Heart left ventricle (tissue), 16 donors: ENCODE measurements around the gene SLC38A10. TPM values are rescaled to one million over a fixed set of nuclear protein-coding genes. Genes with fewer than 3 reads are reported as not detected.
A peak's percentile ranks its signal among the peaks of the same experiment; 100 is the strongest.

ENCODE experiments used
- ATAC-seq, 4 donors: fragments of 200-7000 bp; cut with Tn5 transposase; one replicate each; pipeline ENCODE4 v1.9.1; 2020 to 2022; ENCODE audit warnings: moderate library complexity in 4 of 4, mild to moderate bottlenecking in 3 of 4, moderate number of reproducible peaks in 1 of 4
- DNase-seq, 5 donors: peaks; one replicate each; pipeline ENCODE4 v3.0.0-alpha.2; 2020
- H3K27ac ChIP-seq, 12 donors: fragments of 200-600 bp; sonication (generic) in 4 of 12; one replicate each; pipeline versions ENCODE4 v1.5.0 to v1.8.0; 2016 to 2022; ENCODE audit warnings: mild to moderate bottlenecking in 2 of 12
- H3K27me3 ChIP-seq, 9 donors: fragments of 200-600 bp; sonication (generic) in 2 of 9; one replicate each; pipeline versions ENCODE4 v1.5.1 to v1.8.0; 2016 to 2022; ENCODE audit warnings: mild to moderate bottlenecking in 3 of 9
- H3K36me3 ChIP-seq, 9 donors: fragments of 200-600 bp; sonication (generic) in 2 of 9; one replicate each; pipeline versions ENCODE4 v1.5.0 to v1.8.0; 2018 to 2022; ENCODE audit warnings: mild to moderate bottlenecking in 2 of 9
- H3K4me1 ChIP-seq, 12 donors: fragments of 200-600 bp; sonication (generic) in 4 of 12; one replicate each; pipeline versions ENCODE4 v1.5.0 to v1.8.0; 2016 to 2022; ENCODE audit warnings: mild to moderate bottlenecking in 3 of 12
- H3K4me3 ChIP-seq, 12 donors: fragments of 200-600 bp; sonication (generic) in 4 of 12; one replicate each; pipeline versions ENCODE4 v1.5.0 to v1.8.0; 2017 to 2022; ENCODE audit warnings: mild to moderate bottlenecking in 9 of 12, moderate library complexity in 4 of 12
- H3K9me3 ChIP-seq, 12 donors: fragments of 200-600 bp; sonication (generic) in 4 of 12; one replicate each; pipeline versions ENCODE4 v1.5.0 to v1.8.0; 2016 to 2022; ENCODE audit warnings: mild to moderate bottlenecking in 1 of 12
- POLR2A ChIP-seq, 2 donors: fragments of 450-650 bp; IDR thresholded peaks; one replicate each; pipeline ENCODE4 v1.6.1; 2017; ENCODE audit warnings: antibody characterized with exemption in 2 of 2, mild to moderate bottlenecking in 2 of 2, moderate library complexity in 2 of 2
- WGBS, 4 donors: extraction: QIAGEN DNeasy Blood & Tissue Kit in 2 of 4; methylation state at CpG; one replicate each; pipeline versions ENCODE4 v1.1.5 to v1.1.7; 2013 to 2018; 5-methylcytosine and 5-hydroxymethylcytosine counted together
- intact Hi-C, 10 donors: fragments of 100-400 bp; cut with DNase I; formaldehyde crosslinking; loops; one replicate each; pipeline versions ENCODE4 v1.11.1 to v1.14.2; 2022
- polyA plus RNA-seq, 2 donors: library from polyadenylated mRNA; stranded (reverse); fragments of 200-250 nt; gene quantifications; one replicate each; pipeline ENCODE4 v1.2.3, GENCODE V29; 2013
- total RNA-seq, 9 donors: library from RNA; depleted of rRNA in 2 of 9; stranded (reverse); fragments of >200 nt in 2 of 9; fragmentation: NEBNext Ultra II Directional in 3 of 9; extraction: Animal tissue kit (Norgen Biotek cat#: 25700) in 3 of 9; gene quantifications; one replicate each; pipeline versions ENCODE4 v1.1.0 to v1.2.4, GENCODE V29; 2016 to 2023
- TF ChIP-seq, protein P1 (sequence below), 12 donors: fragments of 200-600 bp; sonication (generic) in 4 of 12; IDR thresholded peaks; one replicate each; pipeline versions ENCODE4 v1.5.0 to v1.8.0; 2018 to 2022; ENCODE audit warnings: antibody characterized with exemption in 12 of 12, mild to moderate bottlenecking in 5 of 12
- donor health status: ischemic (EF 13 %, LVEDD 7.1; RV severe dilation, severe dysfunction).
- donor health status: healthy with polysubstance abuse.
- donor health status: DM: no; HTN: yes; CAD: no.
- donor health status: DM: no; HTN: no; CAD: no.
- donor health status: ischemic (EF 25% LVEDD 6.9; RV normal size, moderate dysfunction).
- donor health status: ischemic (EF 25% LVEDD 5.7; RV mildly dilated, moderate dysfunction).
- donor health status: healthy.
- donor health status: DM: yes; HTN: yes; CAD: no.
- donor health status: ischemic (EF 35%, LVEDD 5.7; RV mildly dilated, moderate dysfunction).
- donor health status: nonischemic (EF 11% LVEDD 7.7; RV severe dilation, severe dysfunction).
- donor health status: DM: yes; HTN: yes; CAD: no.
- donor health status: PGD.
- donor health status: ischemic (EF 29% LVEDD 5.4; RV normal size, mild dysfunction).
- donor health status: nonischemic (EF 23%, LVEDD 6.1; RV moderate dilation, normal function).

Gene SLC38A10
- total and polyA plus RNA-seq, 11 donors, result 27.4 to 67.7 (median 46.7) TPM

DNA sequence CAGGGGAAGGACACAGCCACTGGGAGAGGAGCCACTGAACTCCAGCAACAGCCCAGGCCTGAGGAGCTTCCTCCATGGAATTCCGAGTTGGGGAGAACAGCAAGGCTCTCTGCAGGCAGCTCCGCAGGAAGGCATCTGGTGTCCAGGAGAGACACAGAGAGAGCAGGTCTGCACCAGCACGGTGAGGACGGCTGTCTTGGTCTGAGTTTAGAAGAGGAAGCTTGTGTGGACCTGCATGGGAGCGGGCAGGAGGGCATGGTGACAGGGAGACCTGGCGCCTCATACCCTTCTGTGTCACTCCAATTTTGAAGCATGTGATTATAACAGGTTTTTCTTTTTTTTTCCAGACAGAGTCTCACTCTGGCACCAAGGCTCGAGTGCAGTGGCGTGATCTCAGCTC lies 6.4 kb downstream of the SLC38A10 start:
- WGBS, 4 donors, result 89 to 93% (median 92%) methylated on average over 8 of the region's 8 CpGs

DNA sequence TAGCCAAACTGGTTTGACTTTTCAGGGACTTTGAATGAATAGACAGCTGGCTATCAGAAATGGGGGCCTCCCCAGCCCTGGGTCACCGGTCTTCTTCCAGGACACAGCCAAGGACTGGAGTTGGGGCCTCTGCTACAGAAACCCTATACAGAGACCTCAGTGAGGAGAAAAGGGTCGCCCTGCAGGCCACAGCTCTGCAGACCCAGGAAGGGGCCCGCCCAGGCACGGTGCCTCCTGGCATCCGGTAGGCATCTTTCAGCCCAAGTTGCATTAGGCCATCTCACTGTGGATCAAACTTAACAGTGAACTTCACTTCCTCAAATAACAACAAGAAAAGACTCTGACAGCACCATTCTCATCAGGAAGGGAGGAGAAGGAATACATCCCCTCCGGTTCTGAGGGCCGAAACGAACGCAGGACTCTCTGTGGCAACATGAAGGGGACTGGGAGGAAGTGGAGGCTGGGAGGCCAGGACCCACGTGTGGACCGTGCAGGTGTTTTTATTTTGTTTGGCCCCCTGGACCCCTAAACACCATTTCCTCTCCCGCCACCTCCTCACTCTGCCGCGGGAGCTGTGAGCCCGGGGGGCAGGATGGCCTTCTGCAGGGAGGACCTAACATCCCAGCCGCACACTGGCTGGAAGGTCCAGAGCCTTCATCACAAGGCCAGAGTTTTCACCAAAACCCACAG lies 7.2 kb downstream of the SLC38A10 start:
- DNase-seq (peak in 1 of 5 donors; percentile 40), ATAC-seq (no peak)
- Histone ChIP-seq H3K9me3 (no peaks in the 10 kb centered on the region), H3K4me1 (peaks cover 4 to 80% (median 40%) of the 10 kb centered on the region in 12 donors), H3K36me3 (peaks cover 0 to 40% (median 13%) of the 10 kb centered on the region in 9 donors), H3K27me3 (no peaks in the 10 kb centered on the region), H3K27ac (peak overlapping the region in 5 of 12 donors; percentile 9 to 94 (median 36)), H3K4me3 (no peak overlapping the region)
- intact Hi-C loops, result no loop called here
- no peak for TF ChIP-seq POLR2A (IDR thresholded peaks at IDR 0.05)
- TF ChIP-seq, protein P1, sequence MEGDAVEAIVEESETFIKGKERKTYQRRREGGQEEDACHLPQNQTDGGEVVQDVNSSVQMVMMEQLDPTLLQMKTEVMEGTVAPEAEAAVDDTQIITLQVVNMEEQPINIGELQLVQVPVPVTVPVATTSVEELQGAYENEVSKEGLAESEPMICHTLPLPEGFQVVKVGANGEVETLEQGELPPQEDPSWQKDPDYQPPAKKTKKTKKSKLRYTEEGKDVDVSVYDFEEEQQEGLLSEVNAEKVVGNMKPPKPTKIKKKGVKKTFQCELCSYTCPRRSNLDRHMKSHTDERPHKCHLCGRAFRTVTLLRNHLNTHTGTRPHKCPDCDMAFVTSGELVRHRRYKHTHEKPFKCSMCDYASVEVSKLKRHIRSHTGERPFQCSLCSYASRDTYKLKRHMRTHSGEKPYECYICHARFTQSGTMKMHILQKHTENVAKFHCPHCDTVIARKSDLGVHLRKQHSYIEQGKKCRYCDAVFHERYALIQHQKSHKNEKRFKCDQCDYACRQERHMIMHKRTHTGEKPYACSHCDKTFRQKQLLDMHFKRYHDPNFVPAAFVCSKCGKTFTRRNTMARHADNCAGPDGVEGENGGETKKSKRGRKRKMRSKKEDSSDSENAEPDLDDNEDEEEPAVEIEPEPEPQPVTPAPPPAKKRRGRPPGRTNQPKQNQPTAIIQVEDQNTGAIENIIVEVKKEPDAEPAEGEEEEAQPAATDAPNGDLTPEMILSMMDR (IDR thresholded peaks at IDR 0.05), result no peak
- WGBS, 4 donors, result 72 to 78% (median 75%) methylated on average over 15 to 16 of the region's 16 CpGs

More for the DNA sequence above, 6.4 kb downstream of the SLC38A10 start:
- H3K36me3 ChIP-seq, result peaks cover 0 to 32% (median 13%) of the 10 kb centered on the region in 9 donors
- no peak overlapping the region for H3K4me3 ChIP-seq
- peaks cover 4 to 88% (median 46%) of the 10 kb centered on the region in 12 donors for H3K4me1 ChIP-seq
- ATAC-seq (no peak), DNase-seq (peak in 1 of 5 donors; percentile 40)
- H3K27ac ChIP-seq, result peak overlapping the region in 1 of 12 donors; percentile 94
- intact Hi-C loops, result no loop called here
- no peaks in the 10 kb centered on the region for H3K27me3 ChIP-seq
- H3K9me3 ChIP-seq, result no peaks in the 10 kb centered on the region
- TF ChIP-seq, protein P1 (IDR thresholded peaks at IDR 0.05), result no peak
- no peak for TF ChIP-seq POLR2A (IDR thresholded peaks at IDR 0.05)

DNA sequence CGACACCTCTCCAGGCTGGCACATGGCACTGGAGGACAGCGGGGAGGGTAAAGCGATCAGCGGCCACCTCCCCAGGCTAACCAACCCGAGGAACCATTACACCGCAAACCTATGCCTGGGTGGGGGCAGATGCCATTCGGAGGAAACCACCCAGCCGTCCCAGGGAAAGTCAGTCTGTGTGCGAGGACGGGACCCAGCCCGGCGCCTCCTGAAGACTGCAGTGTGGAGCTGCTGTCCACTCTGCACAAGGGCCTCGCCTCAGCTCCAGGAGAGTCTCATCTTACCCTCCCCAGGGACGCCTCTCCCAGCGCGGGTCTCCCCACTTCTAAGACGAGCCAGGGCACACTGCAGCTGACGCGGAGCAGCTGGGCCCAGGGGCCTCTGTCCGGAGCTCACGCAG lies 8.0 kb downstream of the SLC38A10 start:
- DNase-seq (peak in 1 of 5 donors; percentile 45), ATAC-seq (no peak)
- Histone ChIP-seq H3K9me3 (no peaks in the 10 kb centered on the region), H3K4me3 (no peak overlapping the region), H3K4me1 (peaks cover 4 to 73% (median 34%) of the 10 kb centered on the region in 12 donors), H3K36me3 (peaks cover 0 to 47% (median 16%) of the 10 kb centered on the region in 9 donors), H3K27me3 (no peaks in the 10 kb centered on the region), H3K27ac (peak overlapping the region in 2 of 12 donors; percentile 12 to 94)
- 91 to 94% (median 92%) methylated on average over 16 to 21 of the region's 21 CpGs for WGBS, 4 donors
- TF ChIP-seq POLR2A (IDR thresholded peaks at IDR 0.05), result no peak
- TF ChIP-seq, protein P1 (IDR thresholded peaks at IDR 0.05), result no peak
- intact Hi-C loops, result no loop called here

DNA sequence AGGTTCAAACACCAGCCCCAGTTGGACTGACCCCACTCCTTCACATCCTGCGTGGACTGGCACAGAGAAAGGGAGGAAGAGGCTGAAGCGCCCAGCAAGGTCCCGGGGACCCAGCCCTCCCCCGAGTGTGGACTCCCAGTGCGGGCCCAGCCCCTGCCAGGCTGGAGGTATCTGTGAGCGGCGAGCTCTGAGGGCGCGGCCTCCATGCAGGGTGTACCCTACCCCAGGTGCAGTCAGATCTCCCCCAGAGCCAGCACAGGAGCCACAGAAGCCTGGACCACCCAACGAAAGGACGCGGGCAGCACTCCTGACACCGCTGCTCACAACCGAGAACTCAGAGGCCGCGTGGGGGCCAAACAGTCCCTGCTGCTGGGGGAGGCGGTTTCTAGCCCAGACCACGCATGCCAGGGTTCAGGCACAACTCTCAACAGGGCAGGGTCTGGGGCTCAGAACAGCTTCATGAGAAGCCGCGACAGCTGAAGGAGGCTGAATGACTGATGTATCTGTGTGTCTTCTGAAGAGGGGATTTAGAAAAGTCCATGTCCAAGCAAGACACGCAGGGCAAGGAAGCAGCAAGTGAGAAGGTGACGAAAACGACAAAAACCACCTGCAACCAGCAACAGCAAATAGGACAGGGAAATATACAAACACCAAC lies 8.5 kb downstream of the SLC38A10 start:
- H3K36me3 ChIP-seq, result peaks cover 0 to 53% (median 21%) of the 10 kb centered on the region in 9 donors
- DNase-seq (peak in 2 of 5 donors; percentile 15 to 57), ATAC-seq (no peak)
- intact Hi-C loops, result no loop called here
- TF ChIP-seq, protein P1 (IDR thresholded peaks at IDR 0.05), result no peak
- no peak for TF ChIP-seq POLR2A (IDR thresholded peaks at IDR 0.05)
- H3K4me3 ChIP-seq, result no peak overlapping the region
- WGBS, 4 donors, result 85 to 92% (median 88%) methylated on average over 17 to 23 of the region's 23 CpGs
- H3K27me3 ChIP-seq, result no peaks in the 10 kb centered on the region
- peak overlapping the region; percentile 71 to 94 (median 82) for H3K27ac ChIP-seq
- H3K4me1 ChIP-seq, result peaks cover 4 to 67% (median 30%) of the 10 kb centered on the region in 12 donors
- H3K9me3 ChIP-seq, result no peaks in the 10 kb centered on the region
